GM12878 (cell line): ENCODE measurements around the gene DNMT3B. TPM values are rescaled to one million over a fixed set of nuclear protein-coding genes. Genes with fewer than 3 reads are reported as not detected.

Experiments used
- BCLAF1 ChIP-seq: fragments of 450-650 bp; IDR thresholded peaks from 2 replicates; pipeline ENCODE4 v1.6.1; 2017; ENCODE audit warnings: antibody characterized with exemption, mild to moderate bottlenecking, moderate library complexity
- CEBPZ ChIP-seq: fragments of 150-350 bp; IDR thresholded peaks from 2 replicates; pipeline ENCODE4 v1.6.1; 2016; ENCODE audit warnings: low read depth, low read length
- CREB1 ChIP-seq: IDR thresholded peaks from 2 replicates; pipeline ENCODE4 v1.6.1; 2012; ENCODE audit warnings: low read depth, mild to moderate bottlenecking, inconsistent platforms
- CREM ChIP-seq: IDR thresholded peaks from 2 replicates; pipeline ENCODE4 v1.6.1; 2014; ENCODE audit warnings: antibody characterized with exemption, low read depth
- IKZF1 ChIP-seq: fragments of 450-650 bp; conservative IDR thresholded peaks from 2 replicates; pipeline ENCODE4 v1.6.1; 2017; ENCODE audit warnings: antibody characterized with exemption, mild to moderate bottlenecking
- IKZF2 ChIP-seq, 2 experiments: fragments of 450-650 bp; IDR thresholded peaks; 2 replicates each; pipeline ENCODE4 v1.6.1; 2017; ENCODE audit warnings: mild to moderate bottlenecking in 2 of 2, moderate library complexity in 2 of 2
- IRF5 ChIP-seq: fragments of 450-650 bp; IDR thresholded peaks from 2 replicates; pipeline ENCODE4 v1.6.1; 2017; ENCODE audit warnings: borderline replicate concordance
- KDM1A ChIP-seq: fragments of 200-600 bp; sonication (generic); IDR thresholded peaks from 2 replicates; pipeline ENCODE4 v1.6.1; 2016; ENCODE audit warnings: borderline replicate concordance
- KLF5 ChIP-seq: fragments of 450-650 bp; IDR thresholded peaks from 2 replicates; pipeline ENCODE4 v1.6.1; 2014; ENCODE audit warnings: mild to moderate bottlenecking; ENCODE audit not compliant: partially characterized antibody
- MEF2B ChIP-seq: fragments of 450-650 bp; IDR thresholded peaks from 2 replicates; pipeline ENCODE4 v1.6.1; 2018; ENCODE audit warnings: mild to moderate bottlenecking, moderate library complexity; ENCODE audit not compliant: partially characterized antibody, poor library complexity, severe bottlenecking
- NFIC ChIP-seq: IDR thresholded peaks from 2 replicates; pipeline ENCODE4 v1.6.1; 2012; ENCODE audit warnings: low read depth, mild to moderate bottlenecking, inconsistent platforms, low read length, moderate library complexity
- NFXL1 ChIP-seq: fragments of 450-650 bp; IDR thresholded peaks from 2 replicates; pipeline ENCODE4 v1.6.1; 2017; ENCODE audit warnings: antibody characterized with exemption, mild to moderate bottlenecking, borderline replicate concordance
- NR2C1 ChIP-seq: fragments of 450-650 bp; IDR thresholded peaks from 2 replicates; pipeline ENCODE4 v1.6.1; 2017; ENCODE audit warnings: antibody characterized with exemption, mild to moderate bottlenecking, moderate library complexity
- POU2F2 ChIP-seq: IDR thresholded peaks from 3 replicates; pipeline ENCODE4 v1.6.1; 2011; ENCODE audit warnings: low read depth, mild to moderate bottlenecking, low read length, borderline replicate concordance
- SMARCA5 ChIP-seq: fragments of 450-650 bp; IDR thresholded peaks from 2 replicates; pipeline ENCODE4 v1.6.1; 2017; ENCODE audit warnings: mild to moderate bottlenecking
- SRF ChIP-seq, 2 experiments: IDR thresholded peaks; 2 replicates each; pipeline ENCODE4 v1.6.1; 2011; ENCODE audit warnings: low read depth in 2 of 2, low read length in 2 of 2, mild to moderate bottlenecking in 1 of 2, moderate library complexity in 1 of 2
- ZNF592 ChIP-seq: fragments of 450-650 bp; IDR thresholded peaks from 2 replicates; pipeline ENCODE4 v1.6.1; 2017; ENCODE audit warnings: mild to moderate bottlenecking, moderate library complexity
- polyA plus RNA-seq, 11 experiments: library from polyadenylated mRNA; depleted of rRNA in 4 of 11; unstranded in 6 of 11; stranded (reverse) in 5 of 11; fragments of >200 nt; fragmentation: Nextera tagmentation in 4 of 11; fragmentation: Illumina TruSeq in 1 of 11; extraction: Ambion mirVana in 4 of 11; extraction: Trizol in 1 of 11; gene quantifications; 1 replicate in 1 of 11; 2 replicates in 10 of 11; pipeline versions ENCODE4 v1.2.1 to v1.2.3, GENCODE V29; 2011 to 2016; ENCODE audit warnings: inconsistent platforms in 2 of 11, missing spikeins in 2 of 11, low read depth in 1 of 11
- total RNA-seq, 4 experiments: library from RNA; depleted of rRNA in 3 of 4; stranded (reverse); fragments of >200 nt in 3 of 4; fragmentation: Illumina TruSeq in 1 of 4; extraction: Trizol in 1 of 4; gene quantifications; 2 replicates each; pipeline versions ENCODE4 v1.2.1 to v1.2.3, GENCODE V29; 2013 to 2021

DNMT3B gene
- total and polyA plus RNA-seq, 10 of the 15 experiments (the other 5 are each of a cell fraction or from before 2014, with no cell fraction given), result 0.23 to 1.9 (median 1.1) TPM

- TF ChIP-seq ZNF592, result no peak
- peak; percentile 82; the same call in 1 of the 2 replicates for TF ChIP-seq SMARCA5
- peak; percentile 40; the same call in 1 of the 2 replicates for TF ChIP-seq CREM
- 0 out of 2 replicates have a peak, but pooled peaks have one; percentile 46 for TF ChIP-seq BCLAF1
- peak; percentile 76; the same call in 1 of the 2 replicates for TF ChIP-seq NFXL1
- no peak for TF ChIP-seq SRF (IDR thresholded peaks at IDR 0.05; ENCODE audit: low read depth in 2 of 2, low read length in 2 of 2)
- TF ChIP-seq NR2C1, result peak; percentile 32; the same call in 1 of the 2 replicates
- TF ChIP-seq NFIC, result no peak
- no peak for TF ChIP-seq IRF5
- no peak for TF ChIP-seq IKZF2 (IDR thresholded peaks at IDR 0.05)
- peak; percentile 63; the same call in 1 of the 3 replicates for TF ChIP-seq POU2F2
- 0 out of 2 replicates have a peak, but pooled peaks have one; percentile 27 for TF ChIP-seq CREB1
- peak; percentile 82 for TF ChIP-seq IKZF1
- no peak for TF ChIP-seq KDM1A
- TF ChIP-seq MEF2B, result no peak
- no peak for TF ChIP-seq CEBPZ
- peak; percentile 78 for TF ChIP-seq KLF5
Observed at GRCh38 chr20:32743237-32744112, 18.7 kb upstream of the DNMT3B start, which contains the start of gene COMMD7 (continued).
